B cell (primary cell): ENCODE data around the gene SDK2. TPM values are rescaled to one million over a fixed set of nuclear protein-coding genes. Genes with fewer than 3 reads are reported as not detected.

Experiments used
- ATAC-seq: fragments of 200-7000 bp; cut with Tn5 transposase; one replicate; pipeline ENCODE4 v1.10.0; 2021; ENCODE audit warnings: low read depth, mild to moderate bottlenecking, moderate number of reproducible peaks, moderate library complexity
- CTCF ChIA-PET: fragments of 350-600 bp; sonication (Branson Sonifier 250); formaldehyde crosslinking; loops from one replicate; lab custom pipeline; 2021; ENCODE audit warnings: antibody characterized with exemption, inconsistent platforms; lab: Charles Lee
- POLR2A ChIA-PET: fragments of 350-600 bp; sonication (Branson Sonifier 250); formaldehyde crosslinking; loops from one replicate; lab custom pipeline; 2021; ENCODE audit warnings: antibody characterized with exemption; lab: Charles Lee
- DNase-seq: peaks from one replicate; pipeline ENCODE4 v3.0.0; 2013
- H2AFZ ChIP-seq: 2 replicates; pipeline ENCODE4 v1.6.1; 2012; ENCODE audit warnings: mild to moderate bottlenecking, low read depth, low read length; ENCODE audit not compliant: insufficient read depth, poor library complexity, severe bottlenecking
- H3K27ac ChIP-seq, 2 donors: 1 replicate in 1 of 2; 2 replicates in 1 of 2; pipeline ENCODE4 v1.5.1; 2012 to 2013; ENCODE audit warnings: low read length in 2 of 2, mild to moderate bottlenecking in 2 of 2, moderate library complexity in 1 of 2
- H3K27me3 ChIP-seq, 4 experiments: fragments of 200-600 bp in 1 of 4; sonication (generic) in 1 of 4; replicated peaks in 1 of 4; 1 replicate in 2 of 4; 2 replicates in 2 of 4; pipeline versions ENCODE4 v1.6.1 to v1.7.0; 2013 to 2016; ENCODE audit warnings: low read length in 3 of 4, mild to moderate bottlenecking in 2 of 4, mixed read lengths in 1 of 4, moderate library complexity in 1 of 4; ENCODE audit not compliant: insufficient read depth in 4 of 4, control insufficient read depth in 3 of 4; ENCODE audit errors: control extremely low read depth in 1 of 4
- H3K36me3 ChIP-seq, 2 experiments: replicated peaks in 1 of 2; 1 replicate in 1 of 2; 2 replicates in 1 of 2; pipeline versions ENCODE4 v1.6.1 to v1.7.1; 2013; ENCODE audit warnings: low read length in 1 of 2; ENCODE audit not compliant: insufficient read depth in 2 of 2, control insufficient read depth in 1 of 2; ENCODE audit errors: control extremely low read depth in 1 of 2, extremely low read depth in 1 of 2
- H3K4me1 ChIP-seq, 2 donors: fragments of 200-600 bp in 1 of 2; sonication (generic) in 1 of 2; 1 replicate in 1 of 2; 2 replicates in 1 of 2; pipeline versions ENCODE4 v1.5.1 to v1.6.1; 2013 to 2017; ENCODE audit warnings: low read length in 2 of 2; ENCODE audit not compliant: control insufficient read depth in 2 of 2, insufficient read depth in 2 of 2
- H3K4me2 ChIP-seq: replicated peaks from 2 replicates; pipeline ENCODE3; 2012; ENCODE audit warnings: mild to moderate bottlenecking, low read depth, low read length; ENCODE audit not compliant: poor library complexity, severe bottlenecking
- H3K4me3 ChIP-seq, 5 experiments: fragments of 200-600 bp in 1 of 5; sonication (generic) in 1 of 5; 1 replicate in 3 of 5; 2 replicates in 2 of 5; pipeline versions ENCODE4 v1.5.1 to v1.7.0; 2011 to 2016; ENCODE audit warnings: low read length in 4 of 5, mild to moderate bottlenecking in 4 of 5, low read depth in 2 of 5, control low read depth in 1 of 5, moderate library complexity in 1 of 5; ENCODE audit not compliant: insufficient read depth in 1 of 5; ENCODE audit errors: control extremely low read depth in 1 of 5, extremely low read depth in 1 of 5
- H3K79me2 ChIP-seq: fragments of 200-600 bp; sonication (generic); one replicate; pipeline ENCODE4 v1.6.0; 2016; ENCODE audit warnings: low read length; ENCODE audit not compliant: control insufficient read depth, insufficient read depth
- H3K9ac ChIP-seq: fragments of 200-600 bp; sonication (generic); 2 replicates; pipeline ENCODE4 v1.6.1; 2017; ENCODE audit warnings: mild to moderate bottlenecking, low read length, moderate library complexity
- H3K9me3 ChIP-seq, 3 donors: one replicate each; pipeline versions ENCODE4 v1.6.1 to v1.7.1; 2013; ENCODE audit warnings: low read length in 2 of 3; ENCODE audit not compliant: control insufficient read depth in 2 of 3, insufficient read depth in 1 of 3; ENCODE audit errors: control extremely low read depth in 1 of 3
- H4K20me1 ChIP-seq: 2 replicates; pipeline ENCODE4 v1.6.0; 2012; ENCODE audit warnings: mild to moderate bottlenecking, low read length; ENCODE audit not compliant: insufficient read depth, control insufficient read depth, poor library complexity, severe bottlenecking
- H3K27ac Mint-ChIP-seq: one replicate; pipeline ENCODE4 v1.8.0; 2021; ENCODE audit warnings: mixed read lengths
- H3K27me3 Mint-ChIP-seq: one replicate; pipeline ENCODE4 v1.8.0; 2021; ENCODE audit warnings: mixed read lengths
- H3K4me1 Mint-ChIP-seq: one replicate; pipeline ENCODE4 v1.8.0; 2021; ENCODE audit warnings: mixed read lengths
- H3K4me3 Mint-ChIP-seq: one replicate; pipeline ENCODE4 v1.8.0; 2021; ENCODE audit warnings: mixed read lengths
- H3K9me3 Mint-ChIP-seq: one replicate; pipeline ENCODE4 v1.8.0; 2022; ENCODE audit warnings: mixed read lengths; ENCODE audit not compliant: insufficient read depth
- CTCF ChIP-seq: fragments of 200-600 bp; IDR thresholded peaks from one replicate; pipeline ENCODE4 v1.8.0; 2022; ENCODE audit warnings: antibody characterized with exemption, mild to moderate bottlenecking
- EZH2 ChIP-seq: IDR thresholded peaks from 2 replicates; pipeline ENCODE4 v1.6.1; 2012; ENCODE audit warnings: borderline replicate concordance, low read depth, mild to moderate bottlenecking, moderate library complexity, low read length; ENCODE audit not compliant: insufficient read depth, poor library complexity, severe bottlenecking
- WGBS: methylation state at CpG from one replicate; pipeline ENCODE4 v1.1.5; 2013; ENCODE audit warnings: missing lambda C conversion rate; ENCODE audit not compliant: insufficient coverage; 5-methylcytosine and 5-hydroxymethylcytosine counted together
- intact Hi-C: fragments of 100-400 bp; cut with micrococcal nuclease; formaldehyde crosslinking; loops from one replicate; pipeline ENCODE4 v1.10.0; 2022
- polyA plus RNA-seq: library from polyadenylated mRNA; depleted of rRNA; stranded (reverse); fragments of >200 nt; gene quantifications from 2 replicates; pipeline ENCODE4 v1.2.3, GENCODE V29; 2012
- total RNA-seq, 2 donors: library from RNA; stranded (reverse); fragments of 120-200 nt in 1 of 2; gene quantifications; 1 replicate in 1 of 2; 2 replicates in 1 of 2; pipeline versions ENCODE4 v1.2.3 to v1.2.4, GENCODE V29; 2013 to 2022

Gene SDK2
- total and polyA plus RNA-seq, 2 donors (not counting 1 experiment from before 2014, with no cell fraction given): 3.2 to 13.0 TPM

- Histone ChIP-seq H4K20me1 (no peaks in the 10 kb centered on the region), H3K9me3 (no peaks in the 10 kb centered on the region), H3K79me2 (no peaks in the 10 kb centered on the region), H3K4me3 (no peak overlapping the region), H3K4me2 (no peak overlapping the region), H3K36me3 (peaks cover 0 to 35% of the 10 kb centered on the region in 2 experiments), H2AFZ (no peak overlapping the region), H3K9ac (no peak overlapping the region), H3K27me3 (no peaks in the 10 kb centered on the region), H3K4me1 (no peaks in the 10 kb centered on the region), H3K27ac (no peak overlapping the region)
- 93% methylated on average over 19 of the region's 19 CpGs for WGBS
- H3K4me1 Mint-ChIP-seq: no peaks in the 10 kb centered on the region
- intact Hi-C loops: no loop called here
- DNase-seq: no peak
- ChIA-PET POLR2A (no interaction called here), CTCF (interaction anchor here (0.5 to 1.7 kb wide), 3 partner anchors 13 to 286 kb away, joined by 3 to 4 read pairs (median 4); no protein-coding TSS in a partner anchor)
- H3K27me3 Mint-ChIP-seq: no peaks in the 10 kb centered on the region
- ATAC-seq: no peak
- H3K27ac Mint-ChIP-seq: no peak overlapping the region
- no peaks in the 10 kb centered on the region for H3K9me3 Mint-ChIP-seq
- TF ChIP-seq CTCF: no peak
- TF ChIP-seq EZH2: no peak
- H3K4me3 Mint-ChIP-seq: no peak overlapping the region
Observed at GRCh38 chr17:73423806-73424205, 220.4 kb downstream of the SDK2 start.

GRCh38 chr17:73423159-73423715 lies 221.0 kb downstream of the SDK2 start:
- no peak overlapping the region for H3K4me2 ChIP-seq
- no peak overlapping the region for H3K9ac ChIP-seq
- DNase-seq: no peak
- Mint-ChIP-seq H3K4me3 (no peak overlapping the region), H3K27ac (no peak overlapping the region), H3K4me1 (no peaks in the 10 kb centered on the region), H3K9me3 (no peaks in the 10 kb centered on the region), H3K27me3 (no peaks in the 10 kb centered on the region)
- POLR2A ChIA-PET: no interaction called here
- peaks cover 0 to 40% of the 10 kb centered on the region in 2 experiments for H3K36me3 ChIP-seq
- H3K4me1 ChIP-seq: no peaks in the 10 kb centered on the region
- TF ChIP-seq EZH2 (no peak), CTCF (no peak)
- H3K27me3 ChIP-seq: no peaks in the 10 kb centered on the region
- H3K9me3 ChIP-seq: no peaks in the 10 kb centered on the region
- intact Hi-C loops: no loop called here
- no peak overlapping the region for H3K4me3 ChIP-seq
- 87% methylated on average over 17 of the region's 18 CpGs for WGBS
- CTCF ChIA-PET: interaction anchor here (0.5 to 1.7 kb wide), 3 partner anchors 12 to 286 kb away, joined by 3 to 4 read pairs (median 4); no protein-coding TSS in a partner anchor
- no peaks in the 10 kb centered on the region for H4K20me1 ChIP-seq
- H2AFZ ChIP-seq: no peak overlapping the region
- no peak overlapping the region for H3K27ac ChIP-seq
- ATAC-seq: no peak
- no peaks in the 10 kb centered on the region for H3K79me2 ChIP-seq
